AG04450 (cell line): ENCODE measurements around the gene PARD3. TPM values are rescaled to one million over a fixed set of nuclear protein-coding genes. Genes with fewer than 3 reads are reported as not detected.

Experiments
- CTCF ChIA-PET: fragments of 300-600, 350-600 bp; formaldehyde crosslinking; extraction: SDS; loops from one replicate; lab custom pipeline; 2022; ENCODE audit warnings: antibody characterized with exemption, inconsistent platforms; lab: Charles Lee
- POLR2A ChIA-PET: fragments of 350-600 bp; formaldehyde crosslinking; extraction: SDS; loops from one replicate; lab custom pipeline; 2021; ENCODE audit warnings: antibody characterized with exemption, inconsistent platforms; lab: Yijun Ruan, JAX
- DNase-seq: peaks from one replicate; pipeline ENCODE4 v3.0.0-alpha.2; 2011; ENCODE audit warnings: low read depth, low spot score
- H3K27ac ChIP-seq: one replicate; pipeline ENCODE4 v1.5.1; 2012; ENCODE audit warnings: low read depth, low read length, control low read depth
- H3K27me3 ChIP-seq: one replicate; pipeline ENCODE4 v1.6.0; 2012; ENCODE audit warnings: low read length; ENCODE audit not compliant: control insufficient read depth, insufficient read depth
- H3K4me3 ChIP-seq: 2 replicates; pipeline ENCODE4 v1.5.1; 2011; ENCODE audit warnings: mild to moderate bottlenecking, low read depth, low read length, control low read depth
- H3K9me3 ChIP-seq: 2 replicates; pipeline ENCODE4 v1.5.1; 2012; ENCODE audit warnings: low read length; ENCODE audit not compliant: control insufficient read depth, insufficient read depth
- CTCF ChIP-seq: IDR thresholded peaks from 2 replicates; pipeline ENCODE4 v1.5.1; 2011; ENCODE audit warnings: low read depth, low read length, control low read depth, inconsistent platforms
- polyA plus RNA-seq: library from polyadenylated mRNA; depleted of rRNA; stranded (reverse); fragments of >200 nt; gene quantifications from 2 replicates; pipeline ENCODE4 v1.2.3, GENCODE V29; 2011

PARD3 gene
- polyA plus RNA-seq, 1 experiment = 43.1 TPM

GRCh38 chr10:34599026-34599795 lies 215.9 kb downstream of the PARD3 start:
- no peaks in the 10 kb centered on the region for H3K27me3 ChIP-seq
- ChIA-PET CTCF (no interaction called here), POLR2A (interaction anchor here (0.7 to 0.8 kb wide), 2 partner anchors 13 to 73 kb away, joined by 3 read pairs; no protein-coding TSS in a partner anchor)
- TF ChIP-seq CTCF = no peak
- H3K27ac ChIP-seq = peak overlapping the region; percentile 48
- H3K9me3 ChIP-seq = no peaks in the 10 kb centered on the region
- H3K4me3 ChIP-seq = no peak overlapping the region
- DNase-seq = peak; percentile 59

GRCh38 chr10:34596351-34596750 lies 218.7 kb downstream of the PARD3 start:
- DNase-seq = no peak
- TF ChIP-seq CTCF = no peak
- ChIA-PET POLR2A (no interaction called here), CTCF (no interaction called here)
- Histone ChIP-seq H3K4me3 (no peak overlapping the region), H3K27me3 (no peaks in the 10 kb centered on the region), H3K9me3 (no peaks in the 10 kb centered on the region), H3K27ac (no peak overlapping the region)

- H3K27me3 ChIP-seq = no peaks in the 10 kb centered on the region
- no peak for TF ChIP-seq CTCF
- ChIA-PET CTCF (no interaction called here), POLR2A (no interaction called here)
- no peaks in the 10 kb centered on the region for H3K9me3 ChIP-seq
- no peak overlapping the region for H3K27ac ChIP-seq
- DNase-seq = no peak
- H3K4me3 ChIP-seq = no peak overlapping the region
Measured at GRCh38 chr10:34593930-34594329, 221.2 kb downstream of the PARD3 start.

GRCh38 chr10:34593374-34593890 lies 221.7 kb downstream of the PARD3 start:
- CTCF ChIA-PET = no interaction called here
- DNase-seq = no peak
- H3K27me3 ChIP-seq = no peaks in the 10 kb centered on the region
- TF ChIP-seq CTCF = no peak
- H3K4me3 ChIP-seq = no peak overlapping the region
- POLR2A ChIA-PET = no interaction called here
- no peaks in the 10 kb centered on the region for H3K9me3 ChIP-seq
- no peak overlapping the region for H3K27ac ChIP-seq

GRCh38 chr10:34590793-34591192 lies 224.3 kb downstream of the PARD3 start:
- no peak for DNase-seq
- H3K4me3 ChIP-seq = no peak overlapping the region
- ChIA-PET POLR2A (no interaction called here), CTCF (no interaction called here)
- H3K27ac ChIP-seq = no peak overlapping the region
- no peaks in the 10 kb centered on the region for H3K27me3 ChIP-seq
- no peak for TF ChIP-seq CTCF
- H3K9me3 ChIP-seq = no peaks in the 10 kb centered on the region
